IMR-90 (cell line): ENCODE data around the gene UNC119. TPM values are rescaled to one million over a fixed set of nuclear protein-coding genes. Genes with fewer than 3 reads are reported as not detected.

Experiments used
- ATAC-seq: fragments of 200-7000 bp; cut with Tn5 transposase; 2 replicates; pipeline ENCODE4 v1.9.1; 2020; ENCODE audit warnings: low read depth, mild to moderate bottlenecking, moderate library complexity
- BruUV-seq: library from RNA; stranded (reverse); fragments of 400-500 nt; replicated peaks from 2 replicates; lab custom pipeline; 2021; lab: Mats Ljungman, UMichigan
- CTCF ChIA-PET: fragments of 300-600 bp; formaldehyde crosslinking; extraction: SDS; loops from one replicate; lab custom pipeline; 2021; ENCODE audit warnings: antibody characterized with exemption; lab: Yijun Ruan, JAX
- POLR2A ChIA-PET: fragments of 300-600 bp; sonication (Branson Sonifier 250); formaldehyde crosslinking; loops from one replicate; lab custom pipeline; 2022; ENCODE audit warnings: antibody characterized with exemption; ENCODE audit not compliant: unreplicated experiment; lab: Charles Lee
- DNase-seq: peaks from one replicate; pipeline ENCODE4 v3.0.0; 2013
- H2AFZ ChIP-seq: replicated peaks from 2 replicates; pipeline ENCODE3; 2013; ENCODE audit warnings: low read length, mild to moderate bottlenecking; ENCODE audit not compliant: poor library complexity
- H2AK5ac ChIP-seq: 2 replicates; pipeline ENCODE4 v1.6.1; 2013; ENCODE audit warnings: low read depth, low read length, inconsistent platforms
- H2AK9ac ChIP-seq: replicated peaks from 2 replicates; pipeline ENCODE3; 2013; ENCODE audit warnings: mild to moderate bottlenecking, low read depth, low read length, moderate library complexity; ENCODE audit not compliant: poor library complexity
- H2BK120ac ChIP-seq: 2 replicates; pipeline ENCODE4 v1.6.1; 2013; ENCODE audit warnings: low read depth, low read length, inconsistent platforms
- H2BK15ac ChIP-seq: 3 replicates; pipeline ENCODE4 v1.6.1; 2013; ENCODE audit warnings: low read depth, low read length, inconsistent platforms
- H2BK20ac ChIP-seq: 2 replicates; pipeline ENCODE4 v1.6.1; 2013; ENCODE audit warnings: low read depth, mild to moderate bottlenecking, inconsistent platforms, low read length, moderate library complexity
- H2BK5ac ChIP-seq: 2 replicates; pipeline ENCODE4 v1.6.1; 2013; ENCODE audit warnings: mild to moderate bottlenecking, low read depth, low read length, inconsistent platforms; ENCODE audit not compliant: poor library complexity, severe bottlenecking
- H3K14ac ChIP-seq: replicated peaks from 2 replicates; pipeline ENCODE4 v1.6.1; 2013; ENCODE audit warnings: low read depth, low read length, inconsistent platforms
- H3K18ac ChIP-seq: 2 replicates; pipeline ENCODE4 v1.6.1; 2013; ENCODE audit warnings: low read depth, low read length, control low read depth
- H3K23ac ChIP-seq: 2 replicates; pipeline ENCODE4 v1.6.1; 2013; ENCODE audit warnings: low read depth, low read length, inconsistent platforms
- H3K27ac ChIP-seq: 2 replicates; pipeline ENCODE4 v1.5.1; 2013; ENCODE audit warnings: mild to moderate bottlenecking, control low read depth, low read length; ENCODE audit not compliant: insufficient read depth
- H3K27me3 ChIP-seq: 2 replicates; pipeline ENCODE4 v1.6.1; 2013; ENCODE audit warnings: low read length; ENCODE audit not compliant: control insufficient read depth, insufficient read depth
- H3K36me3 ChIP-seq: 2 replicates; pipeline ENCODE4 v1.6.1; 2013; ENCODE audit warnings: low read length, mixed read lengths; ENCODE audit not compliant: control insufficient read depth, insufficient read depth
- H3K4ac ChIP-seq: 2 replicates; pipeline ENCODE4 v1.6.1; 2013; ENCODE audit warnings: low read depth, low read length, inconsistent platforms
- H3K4me1 ChIP-seq: 2 replicates; pipeline ENCODE4 v1.6.1; 2013; ENCODE audit warnings: low read length, mixed read lengths; ENCODE audit not compliant: control insufficient read depth, insufficient read depth
- H3K4me2 ChIP-seq: 2 replicates; pipeline ENCODE4 v1.6.1; 2013; ENCODE audit warnings: low read depth, mild to moderate bottlenecking, control low read depth, low read length, moderate library complexity
- H3K4me3 ChIP-seq: 2 replicates; pipeline ENCODE4 v1.5.1; 2013; ENCODE audit warnings: low read depth, mild to moderate bottlenecking, control low read depth, low read length, moderate library complexity; ENCODE audit not compliant: insufficient read depth
- H3K56ac ChIP-seq: 2 replicates; pipeline ENCODE4 v1.6.1; 2013; ENCODE audit warnings: low read length, inconsistent platforms; ENCODE audit not compliant: insufficient read depth; ENCODE audit errors: extremely low read depth
- H3K79me1 ChIP-seq, 2 experiments: 2 replicates each; pipeline ENCODE4 v1.6.1; 2013; ENCODE audit warnings: low read length in 2 of 2, inconsistent platforms in 1 of 2, low read depth in 1 of 2
- H3K9ac ChIP-seq: 2 replicates; pipeline ENCODE4 v1.6.1; 2013; ENCODE audit warnings: low read depth, low read length, control low read depth
- H3K9me1 ChIP-seq: 2 replicates; pipeline ENCODE4 v1.6.1; 2013; ENCODE audit warnings: low read length, inconsistent platforms; ENCODE audit not compliant: insufficient read depth
- H3K9me3 ChIP-seq: 2 replicates; pipeline ENCODE4 v1.6.1; 2013; ENCODE audit warnings: low read length; ENCODE audit not compliant: control insufficient read depth, insufficient read depth
- H4K20me1 ChIP-seq: 2 replicates; pipeline ENCODE4 v1.6.1; 2013; ENCODE audit warnings: low read length, inconsistent platforms; ENCODE audit not compliant: insufficient read depth
- H4K5ac ChIP-seq: 2 replicates; pipeline ENCODE4 v1.6.1; 2013; ENCODE audit warnings: mild to moderate bottlenecking, low read depth, low read length, control low read depth
- H4K8ac ChIP-seq, 2 experiments: 2 replicates each; pipeline ENCODE4 v1.6.1; 2013; ENCODE audit warnings: low read depth in 2 of 2, low read length in 2 of 2, control low read depth in 1 of 2, inconsistent platforms in 1 of 2
- H4K91ac ChIP-seq: 2 replicates; pipeline ENCODE4 v1.6.1; 2013; ENCODE audit warnings: low read depth, low read length, inconsistent platforms; ENCODE audit not compliant: insufficient read depth
- BHLHE40 ChIP-seq: fragments of 150-350 bp; IDR thresholded peaks from 2 replicates; pipeline ENCODE4 v1.6.1; 2016; ENCODE audit warnings: mild to moderate bottlenecking, low read depth, low read length
- CEBPB ChIP-seq: IDR thresholded peaks from 2 replicates; pipeline ENCODE4 v1.6.1; 2012; ENCODE audit warnings: low read depth, low read length, improper control_type of control experiment
- CHD1 ChIP-seq: IDR thresholded peaks from 2 replicates; pipeline ENCODE4 v1.6.1; 2012; ENCODE audit warnings: low read depth, low read length, improper control_type of control experiment
- FOS ChIP-seq: fragments of 150-350 bp; IDR thresholded peaks from 2 replicates; pipeline ENCODE4 v1.6.1; 2016; ENCODE audit warnings: low read depth, low read length
- MAZ ChIP-seq: IDR thresholded peaks from 2 replicates; pipeline ENCODE4 v1.6.1; 2012; ENCODE audit warnings: low read depth, mild to moderate bottlenecking, low read length, improper control_type of control experiment, moderate library complexity, borderline replicate concordance
- MXI1 ChIP-seq: IDR thresholded peaks from 2 replicates; pipeline ENCODE4 v1.6.1; 2012; ENCODE audit warnings: low read depth, mild to moderate bottlenecking, low read length, moderate library complexity, borderline replicate concordance
- NFE2L2 ChIP-seq: fragments of 150-350 bp; IDR thresholded peaks from 2 replicates; pipeline ENCODE4 v1.6.1; 2016; ENCODE audit warnings: low read depth, mild to moderate bottlenecking, low read length
- POLR2A ChIP-seq: IDR thresholded peaks from 2 replicates; pipeline ENCODE4 v1.6.1; 2012; ENCODE audit warnings: mild to moderate bottlenecking, low read depth, low read length
- RAD21 ChIP-seq: IDR thresholded peaks from 2 replicates; pipeline ENCODE4 v1.6.1; 2012; ENCODE audit warnings: low read length, improper control_type of control experiment
- RCOR1 ChIP-seq: IDR thresholded peaks from 2 replicates; pipeline ENCODE4 v1.6.1; 2012; ENCODE audit warnings: mild to moderate bottlenecking, low read length, improper control_type of control experiment; ENCODE audit not compliant: insufficient replicate concordance
- SMC3 ChIP-seq: fragments of 150-350 bp; IDR thresholded peaks from 2 replicates; pipeline ENCODE4 v1.6.1; 2016; ENCODE audit warnings: low read depth, mild to moderate bottlenecking, antibody characterized with exemption, low read length, moderate library complexity
- WGBS, 2 experiments: methylation state at CpG; one replicate each; pipeline versions ENCODE4 v1.1.5 to v1.1.7; 2013; ENCODE audit warnings: missing lambda C conversion rate in 2 of 2; ENCODE audit not compliant: insufficient read length in 1 of 2; ENCODE audit errors: extremely low coverage in 2 of 2; 5-methylcytosine and 5-hydroxymethylcytosine counted together
- dilution Hi-C: fragments of 300-500 bp; cut with HindIII; formaldehyde crosslinking; loops from one replicate; pipeline ENCODE4 v1.14.3; 2018; ENCODE audit warnings: low sequenced_read_pairs; ENCODE audit not compliant: unreplicated experiment
- in situ Hi-C: fragments of 300-500 bp; cut with MboI; formaldehyde crosslinking; loops from 3 replicates; pipeline ENCODE4 v1.14.3; 2019; ENCODE audit warnings: low sequenced_read_pairs, inconsistent platforms, mixed read lengths
- intact Hi-C: fragments of 100-400 bp; cut with micrococcal nuclease; formaldehyde crosslinking; loops from 2 replicates; pipeline ENCODE4 v1.10.0; 2022
- polyA plus RNA-seq, 3 experiments: library from polyadenylated mRNA; depleted of rRNA; stranded (reverse); fragments of >200 nt; gene quantifications; 2 replicates each; pipeline ENCODE4 v1.2.3, GENCODE V29; 2012; ENCODE audit warnings: low replicate concordance in 1 of 3
- total RNA-seq: library from RNA; depleted of rRNA; stranded (reverse); fragments of >200 nt; gene quantifications from 2 replicates; pipeline ENCODE4 v1.2.3, GENCODE V29; 2012
- TF ChIP-seq, protein P1 (sequence below): fragments of 150-350 bp; IDR thresholded peaks from 2 replicates; pipeline ENCODE4 v1.6.1; 2016; ENCODE audit warnings: low read depth, mild to moderate bottlenecking, low read length, moderate library complexity, borderline replicate concordance
- TF ChIP-seq, protein P2 (sequence below): fragments of 150-350 bp; IDR thresholded peaks from 2 replicates; pipeline ENCODE4 v1.6.1; 2017; ENCODE audit warnings: mild to moderate bottlenecking, antibody characterized with exemption, low read length, low read depth
- TF ChIP-seq, protein P3 (sequence below): conservative IDR thresholded peaks from 2 replicates; pipeline ENCODE4 v1.5.1; 2012; ENCODE audit warnings: mild to moderate bottlenecking, low read depth, low read length, improper control_type of control experiment

The UNC119 gene
- total and polyA plus RNA-seq, 2 of the 4 experiments (the other 2 are of a cell fraction), result 22.4 to 57.4 TPM

DNA sequence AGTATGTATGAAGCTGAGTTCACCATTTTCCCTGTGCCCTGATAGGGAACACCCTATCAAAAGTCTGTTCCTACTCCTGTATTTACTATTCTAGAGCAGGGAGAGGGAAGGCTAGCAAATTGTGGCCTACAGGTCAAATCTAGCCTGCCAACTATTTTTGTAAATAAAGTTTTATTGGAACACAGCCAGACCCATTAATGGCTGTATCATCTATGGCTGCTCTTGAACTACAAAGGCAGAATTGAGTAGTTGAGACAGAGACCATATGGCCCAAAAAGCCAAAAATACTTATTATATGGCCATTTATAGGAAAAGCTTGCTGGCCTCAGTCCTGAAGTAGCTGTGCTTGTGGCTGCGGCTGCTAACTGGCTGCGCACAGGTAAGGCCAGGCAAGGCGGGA lies 28.5 kb upstream of the UNC119 start:
- Histone ChIP-seq H2AFZ (no peak overlapping the region), H2BK15ac (no peak overlapping the region), H3K79me1 (peaks cover 0 to 12% of the 10 kb centered on the region in 2 experiments; a peak in 2 of 4 replicates), H4K5ac (no peak overlapping the region), H2AK9ac (no peak overlapping the region), H3K9me3 (no peaks in the 10 kb centered on the region), H2AK5ac (no peak overlapping the region), H3K36me3 (peaks cover 29% of the 10 kb centered on the region), H3K18ac (no peak overlapping the region), H4K8ac (no peak overlapping the region), H3K27ac (no peak overlapping the region), H4K20me1 (no peaks in the 10 kb centered on the region), H2BK5ac (no peak overlapping the region), H3K27me3 (no peaks in the 10 kb centered on the region), H4K91ac (no peak overlapping the region), H3K14ac (no peak overlapping the region), H3K9me1 (peaks cover 5% of the 10 kb centered on the region; the same call in 1 of the 2 replicates), H3K23ac (no peak overlapping the region), H3K4me3 (no peak overlapping the region), H3K4me1 (peaks cover 1% of the 10 kb centered on the region; the same call in 1 of the 2 replicates), H3K4me2 (no peak overlapping the region), H2BK20ac (no peak overlapping the region), H2BK120ac (no peak overlapping the region), H3K56ac (no peak overlapping the region), H3K9ac (no peak overlapping the region), H3K4ac (no peak overlapping the region)
- dilution Hi-C loops, result no loop called here
- no CpG with 5 or more reads among the region's 3 CpGs for WGBS, 2 experiments
- TF ChIP-seq CHD1, result no peak
- no peak for TF ChIP-seq RAD21
- no peak for TF ChIP-seq NFE2L2
- no peak for TF ChIP-seq RCOR1
- TF ChIP-seq MAZ, result no peak
- no peak for TF ChIP-seq POLR2A
- TF ChIP-seq, protein P1, sequence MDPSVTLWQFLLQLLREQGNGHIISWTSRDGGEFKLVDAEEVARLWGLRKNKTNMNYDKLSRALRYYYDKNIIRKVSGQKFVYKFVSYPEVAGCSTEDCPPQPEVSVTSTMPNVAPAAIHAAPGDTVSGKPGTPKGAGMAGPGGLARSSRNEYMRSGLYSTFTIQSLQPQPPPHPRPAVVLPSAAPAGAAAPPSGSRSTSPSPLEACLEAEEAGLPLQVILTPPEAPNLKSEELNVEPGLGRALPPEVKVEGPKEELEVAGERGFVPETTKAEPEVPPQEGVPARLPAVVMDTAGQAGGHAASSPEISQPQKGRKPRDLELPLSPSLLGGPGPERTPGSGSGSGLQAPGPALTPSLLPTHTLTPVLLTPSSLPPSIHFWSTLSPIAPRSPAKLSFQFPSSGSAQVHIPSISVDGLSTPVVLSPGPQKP, result no peak
- TF ChIP-seq, protein P2, sequence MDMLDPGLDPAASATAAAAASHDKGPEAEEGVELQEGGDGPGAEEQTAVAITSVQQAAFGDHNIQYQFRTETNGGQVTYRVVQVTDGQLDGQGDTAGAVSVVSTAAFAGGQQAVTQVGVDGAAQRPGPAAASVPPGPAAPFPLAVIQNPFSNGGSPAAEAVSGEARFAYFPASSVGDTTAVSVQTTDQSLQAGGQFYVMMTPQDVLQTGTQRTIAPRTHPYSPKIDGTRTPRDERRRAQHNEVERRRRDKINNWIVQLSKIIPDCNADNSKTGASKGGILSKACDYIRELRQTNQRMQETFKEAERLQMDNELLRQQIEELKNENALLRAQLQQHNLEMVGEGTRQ, result no peak
- TF ChIP-seq MXI1, result no peak
- TF ChIP-seq SMC3, result no peak
- no peak for TF ChIP-seq BHLHE40
- TF ChIP-seq CEBPB, result no peak
- TF ChIP-seq, protein P3, sequence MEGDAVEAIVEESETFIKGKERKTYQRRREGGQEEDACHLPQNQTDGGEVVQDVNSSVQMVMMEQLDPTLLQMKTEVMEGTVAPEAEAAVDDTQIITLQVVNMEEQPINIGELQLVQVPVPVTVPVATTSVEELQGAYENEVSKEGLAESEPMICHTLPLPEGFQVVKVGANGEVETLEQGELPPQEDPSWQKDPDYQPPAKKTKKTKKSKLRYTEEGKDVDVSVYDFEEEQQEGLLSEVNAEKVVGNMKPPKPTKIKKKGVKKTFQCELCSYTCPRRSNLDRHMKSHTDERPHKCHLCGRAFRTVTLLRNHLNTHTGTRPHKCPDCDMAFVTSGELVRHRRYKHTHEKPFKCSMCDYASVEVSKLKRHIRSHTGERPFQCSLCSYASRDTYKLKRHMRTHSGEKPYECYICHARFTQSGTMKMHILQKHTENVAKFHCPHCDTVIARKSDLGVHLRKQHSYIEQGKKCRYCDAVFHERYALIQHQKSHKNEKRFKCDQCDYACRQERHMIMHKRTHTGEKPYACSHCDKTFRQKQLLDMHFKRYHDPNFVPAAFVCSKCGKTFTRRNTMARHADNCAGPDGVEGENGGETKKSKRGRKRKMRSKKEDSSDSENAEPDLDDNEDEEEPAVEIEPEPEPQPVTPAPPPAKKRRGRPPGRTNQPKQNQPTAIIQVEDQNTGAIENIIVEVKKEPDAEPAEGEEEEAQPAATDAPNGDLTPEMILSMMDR, result no peak
- TF ChIP-seq FOS, result no peak
- POLR2A ChIA-PET, result no interaction called here
- ATAC-seq, result no peak
- CTCF ChIA-PET, result no interaction called here
- DNase-seq, result no peak
- BruUV-seq, result no TSS peak
- in situ Hi-C loops, result no loop called here
- intact Hi-C loops, result no loop called here
